ENCODE measurements around the gene RALGAPB.
A peak's percentile ranks its signal among the peaks of the same experiment; 100 is the strongest.
"Not testable (repeated sequence)": the region's sequence is repeated elsewhere in the genome, so short reads cannot be mapped to it uniquely, and the experiment has no call there.

RALGAPB gene

DNA sequence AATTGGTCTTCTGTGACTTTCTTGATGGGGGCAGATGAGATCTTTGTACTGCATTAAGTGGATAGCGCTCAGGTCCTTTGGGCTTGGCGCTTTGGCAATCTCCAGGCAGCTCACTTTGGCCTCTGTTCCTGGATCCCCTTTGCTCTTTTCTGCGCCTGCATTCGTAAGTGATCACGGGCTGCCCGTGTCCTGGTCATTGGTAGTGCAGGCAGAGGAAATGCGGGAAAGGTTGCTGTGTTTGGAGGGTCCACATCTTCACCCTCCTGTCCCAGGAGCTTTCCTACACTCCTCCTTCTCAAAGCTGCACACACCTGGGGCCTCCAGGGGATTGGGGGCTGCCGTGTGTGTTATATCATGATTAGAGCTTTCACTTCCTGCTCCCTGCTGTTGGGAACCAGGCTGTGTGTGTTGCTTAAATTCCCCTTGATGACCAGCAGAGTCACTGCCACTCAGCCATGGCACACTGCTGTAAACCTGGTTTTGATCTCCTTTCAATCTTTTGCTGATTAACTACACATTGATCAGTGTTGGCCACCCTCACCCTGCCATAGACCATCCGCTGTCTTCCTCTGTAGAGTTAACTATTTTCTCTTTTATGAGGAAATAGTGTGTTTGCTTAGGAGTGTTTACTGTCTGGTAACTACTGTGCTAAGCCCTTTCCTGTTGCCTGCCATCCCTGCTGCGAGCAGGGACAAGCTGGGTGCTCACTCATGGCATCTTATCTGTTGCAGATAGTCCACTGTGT, 24.5 kb upstream of the RALGAPB start:
- DNase-seq: no peak

DNA sequence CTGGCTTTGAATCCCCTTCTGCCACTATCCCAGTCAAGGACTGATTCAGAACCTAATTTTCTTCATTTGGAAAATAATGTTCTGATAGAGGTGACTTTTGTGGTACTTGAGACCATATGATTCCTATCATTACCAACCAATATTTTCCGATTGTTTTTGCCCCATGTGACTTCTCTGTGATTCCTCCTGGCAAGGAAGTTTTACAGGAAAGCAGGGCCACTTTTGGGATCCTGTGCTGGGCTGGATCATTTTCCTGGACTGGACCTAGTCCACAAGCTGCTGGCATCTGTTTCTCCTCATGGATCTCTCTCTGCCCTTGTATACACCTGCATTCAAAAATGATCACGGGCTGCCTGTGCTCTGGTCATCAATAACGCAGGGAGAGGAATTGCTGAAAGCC, 23.6 kb upstream of the RALGAPB start:
- DNase-seq: no peak

DNA sequence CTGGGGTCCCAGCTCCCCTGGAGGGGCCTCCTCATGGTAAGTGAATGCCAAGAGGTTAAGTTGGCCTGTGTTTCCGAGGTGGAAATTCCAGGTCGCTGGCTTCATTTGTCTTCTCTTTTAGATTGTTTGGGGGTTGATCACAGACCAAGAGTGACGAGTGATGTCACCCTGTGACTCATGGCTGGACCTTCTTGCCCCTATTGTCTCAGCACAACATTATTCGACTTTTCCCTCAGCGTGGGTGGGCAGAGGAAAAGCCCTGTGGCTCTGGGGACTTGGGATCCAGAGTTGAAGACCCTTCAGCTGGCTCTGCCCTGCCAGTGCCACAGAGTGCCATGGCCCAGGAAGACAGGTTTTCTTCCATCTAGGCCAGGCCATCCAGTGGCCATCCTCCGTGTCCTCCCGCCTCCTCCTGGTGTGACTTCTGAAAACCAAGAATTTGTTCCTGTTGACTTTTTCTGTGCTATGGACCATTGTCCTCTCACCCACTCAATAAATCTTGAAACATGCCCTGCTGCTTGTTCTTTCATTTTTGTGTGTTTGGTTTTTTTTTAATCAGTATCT, 22.1 kb upstream of the RALGAPB start:
- no peak for DNase-seq

DNA sequence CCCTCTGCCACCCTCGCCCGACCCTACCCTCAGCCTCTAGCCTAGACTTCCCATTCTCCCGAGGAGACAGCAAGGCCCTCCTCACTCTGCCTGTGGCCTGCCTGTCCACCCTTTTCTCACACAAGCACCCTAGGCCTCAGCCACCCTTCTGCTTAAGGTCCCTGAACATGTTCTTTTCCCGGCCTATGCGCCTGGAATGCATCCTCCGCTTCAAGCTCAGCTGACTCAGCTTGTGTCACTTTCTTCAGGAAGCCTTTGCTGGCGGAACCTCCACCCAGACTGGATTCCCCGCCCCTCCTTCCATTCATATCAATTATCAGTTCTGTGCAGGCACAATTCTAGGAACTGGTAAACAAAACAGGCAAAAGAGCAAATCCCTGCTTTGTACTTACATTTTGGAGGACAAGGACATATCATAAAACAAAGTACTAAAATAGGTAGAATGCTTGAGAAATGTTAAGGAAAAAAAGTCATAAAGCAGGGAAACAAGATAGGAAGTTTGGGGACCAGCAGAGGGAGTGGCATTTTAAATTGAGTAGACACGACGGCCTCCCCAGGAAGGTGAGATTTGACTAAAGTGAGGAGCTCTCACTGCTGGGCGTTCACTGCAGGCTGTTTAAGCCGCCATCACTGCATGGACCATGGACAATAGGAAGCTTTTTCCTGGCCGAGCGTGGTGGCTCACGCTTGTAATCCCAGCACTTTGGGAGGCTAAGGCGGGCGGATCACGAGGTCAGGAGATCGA, 19.6 kb upstream of the RALGAPB start:
- no peak for DNase-seq

DNA sequence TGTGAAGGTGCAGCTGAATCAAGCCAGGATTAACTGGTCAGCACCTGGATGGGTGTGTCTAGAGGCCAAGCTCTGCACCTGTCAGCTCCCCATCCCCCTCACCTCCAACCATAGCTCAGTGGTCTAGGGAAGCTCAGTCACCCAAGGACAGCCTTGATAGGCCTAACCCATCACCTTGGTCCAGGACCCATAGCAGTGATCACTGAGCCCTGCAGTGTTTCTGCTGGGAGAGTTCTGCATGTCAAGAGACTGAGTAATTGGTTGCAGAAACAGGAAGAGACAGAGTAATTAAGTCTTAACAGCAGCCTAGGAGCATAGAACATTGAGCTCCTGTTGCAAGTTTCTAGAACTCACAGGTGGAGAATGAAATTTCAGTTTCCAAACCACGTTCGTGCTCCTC, 18.7 kb upstream of the RALGAPB start:
- no peak for DNase-seq

DNA sequence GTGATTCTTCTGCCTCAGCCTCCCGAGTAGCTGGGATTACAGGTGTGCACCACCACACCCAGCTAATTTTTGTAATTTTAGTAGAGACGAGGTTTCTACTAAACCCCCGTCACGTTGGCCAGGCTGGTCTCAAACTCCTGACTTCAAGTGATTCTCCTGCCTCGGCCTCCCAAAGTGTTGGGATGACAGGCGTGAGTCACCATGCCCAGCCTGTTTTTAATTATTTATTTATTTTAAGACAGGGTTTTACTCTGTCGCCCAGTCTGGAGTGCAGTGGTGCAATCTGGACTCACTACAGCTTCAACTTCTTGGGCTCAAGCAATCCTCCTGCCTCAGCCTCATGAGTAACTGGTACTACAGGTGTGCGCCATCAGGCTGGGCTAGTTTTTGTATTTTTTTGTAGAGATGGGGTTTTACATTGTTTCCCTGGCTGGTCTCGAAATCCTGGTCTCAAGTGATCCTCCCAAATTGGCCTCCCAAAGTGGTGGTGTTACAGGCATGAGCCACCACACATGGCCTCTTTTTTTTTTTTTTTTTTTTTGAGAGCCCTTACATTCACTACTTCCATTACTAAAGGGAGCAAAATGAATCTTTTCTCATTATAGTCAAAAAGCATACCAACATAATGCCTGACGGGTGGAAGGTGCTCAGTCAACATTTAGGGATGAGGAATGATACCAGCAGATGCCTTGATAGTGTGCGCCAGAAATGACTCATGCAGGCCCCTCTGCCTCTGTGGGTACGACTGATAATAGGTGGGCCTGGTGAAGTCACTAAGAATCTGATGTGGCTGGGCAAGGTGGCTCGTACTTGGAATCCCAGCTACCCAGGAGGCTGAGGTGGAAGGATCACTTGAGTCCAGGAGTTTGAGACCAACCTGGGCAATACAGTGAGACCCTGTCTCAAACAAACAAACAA, 17.8 kb upstream of the RALGAPB start:
- no peak for DNase-seq

DNA sequence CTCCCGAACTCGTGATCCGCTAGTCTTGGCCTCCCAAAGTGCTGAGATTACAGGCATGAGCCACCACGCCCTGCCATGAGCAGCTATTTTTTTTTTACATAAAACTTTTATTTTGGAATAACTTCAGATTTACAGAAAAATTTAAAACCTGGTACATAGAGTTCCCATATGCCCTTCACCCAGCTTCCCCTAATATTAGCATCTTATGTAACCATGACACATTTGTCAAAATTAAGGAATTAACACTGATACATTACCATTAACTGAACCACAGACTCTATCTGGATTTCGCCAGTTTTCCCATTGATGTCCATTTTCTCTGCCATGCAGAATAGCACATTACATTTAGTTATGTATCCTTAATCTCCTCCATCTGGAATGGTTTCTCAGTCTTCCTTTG, 14.3 kb upstream of the RALGAPB start:
- DNase-seq: no peak

DNA sequence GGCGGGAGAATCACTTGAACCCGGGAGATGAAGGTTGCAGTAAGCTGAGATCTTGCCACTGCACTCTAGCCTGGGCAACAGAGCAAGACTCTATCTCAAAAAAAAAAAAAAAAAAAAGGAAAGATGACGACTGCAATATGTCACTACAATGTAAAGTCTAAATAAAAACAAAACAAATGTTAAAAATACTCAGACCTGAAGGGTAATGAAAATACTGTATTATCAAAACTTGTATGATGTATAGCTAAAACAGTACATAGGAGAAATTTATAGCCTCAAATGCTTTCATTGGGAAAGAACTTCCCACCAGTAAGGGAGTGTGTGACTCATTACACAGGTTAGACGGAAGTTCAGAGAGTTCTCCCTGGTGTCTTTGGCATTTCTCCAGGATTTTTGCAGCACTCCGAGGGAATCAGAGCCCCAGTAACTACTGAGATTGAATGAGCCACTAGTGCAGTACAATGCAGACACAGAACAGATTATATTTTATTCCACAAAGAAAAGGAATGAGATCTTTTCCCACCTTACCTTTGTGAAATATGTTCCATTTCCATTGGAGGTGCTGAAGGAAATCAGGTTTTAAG, 12.5 kb upstream of the RALGAPB start:
- DNase-seq: no peak

DNA sequence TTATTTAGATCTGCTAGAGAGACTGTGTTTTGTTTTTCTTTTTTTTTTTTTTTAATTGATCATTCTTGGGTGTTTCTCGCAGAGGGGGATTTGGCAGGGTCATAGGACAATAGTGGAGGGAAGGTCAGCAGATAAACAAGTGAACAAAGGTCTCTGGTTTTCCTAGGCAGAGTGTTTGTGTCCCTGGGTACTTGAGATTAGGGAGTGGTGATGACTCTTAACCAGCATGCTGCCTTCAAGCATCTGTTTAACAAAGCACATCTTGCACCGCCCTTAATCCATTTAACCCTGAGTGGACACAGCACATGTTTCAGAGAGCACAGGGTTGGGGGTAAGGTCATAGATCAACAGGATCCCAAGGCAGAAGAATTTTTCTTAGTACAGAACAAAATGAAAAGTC, 12.0 kb upstream of the RALGAPB start:
- DNase-seq: not testable (repeated sequence)

DNA sequence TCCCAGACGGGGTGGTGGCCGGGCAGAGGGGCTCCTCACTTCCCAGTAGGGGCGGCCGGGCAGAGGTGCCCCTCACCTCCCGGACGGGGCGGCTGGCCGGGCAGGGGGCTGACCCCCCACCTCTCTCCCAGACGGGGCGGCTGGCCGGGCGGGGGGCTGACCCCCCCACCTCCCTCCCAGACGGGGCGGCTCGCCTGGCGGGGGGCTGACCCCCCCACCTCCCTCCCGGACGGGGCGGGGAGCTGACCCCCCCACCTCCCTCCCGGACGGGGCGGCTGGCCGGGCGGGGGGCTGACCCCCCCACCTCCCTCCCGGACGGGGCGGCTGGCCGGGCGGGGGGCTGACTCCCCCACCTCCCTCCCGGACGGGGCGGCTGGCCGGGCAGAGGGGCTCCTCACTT, 11.5 kb upstream of the RALGAPB start:
- DNase-seq: not testable (repeated sequence)

DNA sequence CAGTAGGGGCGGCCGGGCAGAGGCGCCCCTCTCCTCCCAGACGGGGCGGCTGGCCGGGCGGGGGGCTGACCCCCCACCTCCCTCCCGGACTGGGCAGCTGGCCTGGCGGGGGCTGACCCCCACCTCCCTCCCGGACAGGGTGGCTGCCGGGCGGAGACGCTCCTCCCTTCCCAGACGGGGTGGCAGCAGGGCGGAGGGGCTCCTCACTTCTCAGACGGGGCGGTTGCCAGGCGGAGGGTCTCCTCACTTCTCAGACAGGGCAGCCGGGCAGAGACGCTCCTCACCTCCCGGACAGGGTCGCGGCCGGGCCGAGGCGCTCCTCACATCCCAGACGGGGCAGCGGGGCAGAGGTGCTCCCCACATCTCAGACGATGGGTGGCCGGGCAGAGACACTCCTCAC, 11.1 kb upstream of the RALGAPB start:
- not testable (repeated sequence) for DNase-seq

DNA sequence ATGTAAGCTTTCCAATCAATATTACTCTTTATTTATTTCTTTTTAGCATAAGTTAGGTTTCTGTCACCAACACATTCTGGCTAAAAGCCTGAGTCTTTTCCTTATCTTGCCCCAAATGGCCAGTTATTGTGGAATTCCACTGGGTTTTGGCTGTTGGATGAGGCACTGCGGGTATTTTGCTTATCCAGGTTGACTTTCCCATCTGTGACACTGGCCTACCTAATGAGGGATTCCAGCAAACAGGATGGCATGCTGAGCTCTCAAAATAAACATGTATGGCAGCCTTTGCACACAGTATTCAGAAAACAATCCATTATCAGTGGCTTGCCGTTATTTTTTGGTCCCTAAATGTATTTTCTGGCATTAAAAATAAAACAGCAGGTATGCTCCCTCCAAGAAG, 6.5 kb upstream of the RALGAPB start:
- DNase-seq: no peak

DNA sequence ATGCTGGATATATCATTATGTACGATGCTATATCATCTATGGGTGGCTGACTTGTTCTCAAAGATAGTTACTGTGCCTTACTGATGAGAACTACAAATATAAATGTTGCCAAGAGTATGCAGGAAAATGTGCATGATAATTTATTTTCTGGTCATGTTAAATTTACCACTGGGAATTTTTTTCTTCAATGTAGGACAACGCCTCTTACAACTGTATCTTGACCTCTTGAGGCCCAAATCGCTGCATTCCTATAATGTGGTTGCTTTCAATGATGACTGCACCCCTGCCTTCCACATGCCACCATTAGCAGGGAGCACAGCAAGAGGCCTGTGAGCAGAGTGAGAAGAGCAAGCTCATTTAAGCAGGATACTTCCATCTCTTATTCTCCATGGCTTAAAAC, 5.7 kb upstream of the RALGAPB start:
- DNase-seq: no peak

DNA sequence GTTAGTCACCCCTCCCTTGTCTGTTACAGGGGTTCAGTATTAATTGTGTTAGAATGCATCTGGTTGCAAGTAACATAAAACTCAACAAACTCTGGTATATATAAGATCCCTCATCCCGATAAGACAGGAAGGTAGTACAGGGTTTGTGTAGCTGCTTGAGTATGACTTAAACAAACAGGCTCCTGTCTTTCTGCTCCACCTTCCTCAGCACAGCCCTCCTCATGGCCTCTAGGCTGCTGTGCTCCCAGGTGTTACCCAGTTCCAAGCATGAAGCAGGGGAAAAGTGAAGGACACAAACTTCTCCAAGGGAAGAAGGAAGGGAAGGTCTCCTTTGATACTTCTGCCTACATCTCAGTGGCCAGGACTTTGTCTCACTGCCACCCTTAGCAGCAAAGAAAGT, 1.4 kb upstream of the RALGAPB start:
- DNase-seq: no peak

DNA sequence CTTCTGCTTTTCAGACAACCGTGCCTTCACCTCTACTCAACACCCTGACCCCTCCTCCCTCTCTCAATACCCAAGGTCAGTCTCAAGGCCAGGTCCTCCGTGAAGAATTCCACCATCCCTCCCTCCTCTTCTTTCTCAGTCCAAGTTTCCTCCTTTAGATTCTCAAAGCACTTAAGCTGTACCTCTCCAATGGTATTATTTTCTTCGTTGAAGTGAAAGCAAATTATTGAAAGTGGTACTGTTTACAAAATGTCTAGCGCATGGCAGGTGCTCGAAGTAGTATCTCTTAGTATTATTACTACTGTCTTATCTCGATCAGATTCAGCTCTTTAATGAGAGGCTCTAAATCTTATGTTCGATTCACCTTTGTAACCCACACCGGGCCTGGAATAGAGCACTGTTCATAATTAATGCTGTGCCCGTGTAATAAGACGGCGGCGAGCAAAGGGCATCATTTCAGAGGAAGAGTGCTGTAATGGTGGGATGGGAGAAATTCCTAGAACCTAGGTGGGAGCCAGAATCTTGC, 593 bp upstream of the RALGAPB start:
- DNase-seq: no peak

DNA sequence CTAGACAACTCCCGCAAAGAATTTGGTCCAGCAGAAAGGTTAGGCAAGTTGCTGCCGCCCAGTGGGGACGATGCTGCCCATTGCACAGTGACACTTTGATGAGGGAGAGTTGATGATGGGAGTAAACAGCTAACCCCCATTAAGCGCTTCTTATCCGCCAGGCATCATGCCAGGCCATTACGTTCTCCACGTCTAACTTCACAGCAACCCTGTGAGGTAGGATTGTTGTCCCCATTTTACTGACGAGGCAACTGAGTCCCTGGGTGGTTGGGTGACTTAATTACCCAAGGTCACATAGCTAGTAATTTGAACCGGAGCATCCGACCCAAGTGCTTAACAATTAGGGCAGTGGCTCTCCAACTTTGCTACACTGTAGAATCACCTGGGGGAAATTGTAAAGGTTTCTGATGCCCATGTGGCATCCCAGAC, 738 bp downstream of the RALGAPB start:
- no peak for DNase-seq

DNA sequence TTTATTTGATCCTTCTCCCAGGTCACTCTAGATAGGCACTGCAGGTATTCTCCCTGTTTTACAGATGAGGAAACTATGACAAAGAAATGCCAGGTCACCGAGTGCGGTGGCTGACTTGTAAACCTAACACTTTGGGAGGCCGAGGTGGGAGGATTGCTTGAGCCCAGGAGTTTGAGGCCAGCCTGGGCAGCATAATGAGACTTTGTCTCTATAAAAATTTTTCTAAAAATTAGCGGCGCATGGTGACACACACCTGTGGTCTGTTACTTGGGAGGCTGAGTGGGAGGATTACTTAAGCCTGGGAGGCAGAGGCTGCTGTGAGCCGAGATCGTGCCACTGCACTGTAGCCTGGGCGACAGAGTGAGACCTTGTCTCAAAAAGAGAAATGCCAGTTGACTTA, 5.1 kb downstream of the RALGAPB start:
- DNase-seq: no peak

DNA sequence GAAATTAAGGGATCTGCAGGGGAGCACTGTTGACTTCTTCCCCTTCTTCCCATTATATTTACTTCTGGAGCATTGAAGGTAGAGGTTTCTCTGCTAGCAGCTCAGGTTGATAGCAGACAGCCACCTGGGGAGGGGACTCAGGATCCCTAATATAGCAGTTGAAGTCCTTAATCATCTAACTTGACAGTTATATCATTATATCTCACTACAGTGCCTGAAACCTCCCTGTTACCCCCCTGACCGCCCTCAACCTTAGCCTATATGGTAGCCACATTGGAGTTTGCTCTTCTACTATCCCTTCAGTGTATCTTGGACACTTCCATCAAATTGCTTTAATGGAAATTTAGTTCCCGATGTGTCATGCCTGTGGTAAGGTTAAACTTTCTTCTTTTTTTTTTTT, 7.0 kb downstream of the RALGAPB start:
- no peak for DNase-seq

DNA sequence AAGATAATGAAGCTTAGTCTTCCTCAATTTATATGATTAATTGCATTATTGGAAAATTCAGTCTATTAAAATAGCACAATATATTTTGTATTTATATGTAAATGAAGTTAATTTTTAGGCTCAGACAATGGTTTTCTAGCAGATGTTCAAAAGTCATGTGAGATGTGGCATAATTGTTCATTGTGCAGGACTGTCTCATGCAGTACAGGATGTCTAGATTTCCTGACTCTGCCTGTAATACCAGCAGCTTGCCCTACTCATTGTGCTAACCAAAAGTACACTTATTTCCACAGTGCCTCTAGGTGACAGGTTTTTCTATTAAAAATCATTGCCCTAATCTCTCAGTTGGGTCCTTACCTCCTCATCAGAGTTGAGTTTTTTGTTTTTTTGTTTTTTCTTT, 12.4 kb downstream of the RALGAPB start:
- DNase-seq: peak; percentile 39

DNA sequence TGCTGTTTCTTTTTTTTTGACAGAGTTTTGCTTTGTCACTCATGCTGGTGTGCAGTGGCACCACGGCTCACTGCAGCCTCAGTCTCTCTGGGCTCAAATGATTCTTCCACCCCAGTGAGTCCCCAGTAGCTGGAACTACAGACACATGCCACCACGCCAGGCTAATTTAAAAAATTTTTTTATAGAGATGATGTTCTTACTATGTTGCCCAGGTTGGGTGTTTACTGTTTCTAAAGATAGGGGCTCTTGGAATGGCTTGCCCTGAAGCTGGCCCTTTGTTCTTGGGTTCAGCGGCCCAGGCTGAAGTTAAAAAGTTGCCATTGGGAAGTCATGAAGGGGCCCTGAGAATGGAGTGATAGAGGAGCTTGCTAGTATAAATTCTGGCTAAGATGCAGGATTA, 16.5 kb downstream of the RALGAPB start:
- no peak for DNase-seq

DNA sequence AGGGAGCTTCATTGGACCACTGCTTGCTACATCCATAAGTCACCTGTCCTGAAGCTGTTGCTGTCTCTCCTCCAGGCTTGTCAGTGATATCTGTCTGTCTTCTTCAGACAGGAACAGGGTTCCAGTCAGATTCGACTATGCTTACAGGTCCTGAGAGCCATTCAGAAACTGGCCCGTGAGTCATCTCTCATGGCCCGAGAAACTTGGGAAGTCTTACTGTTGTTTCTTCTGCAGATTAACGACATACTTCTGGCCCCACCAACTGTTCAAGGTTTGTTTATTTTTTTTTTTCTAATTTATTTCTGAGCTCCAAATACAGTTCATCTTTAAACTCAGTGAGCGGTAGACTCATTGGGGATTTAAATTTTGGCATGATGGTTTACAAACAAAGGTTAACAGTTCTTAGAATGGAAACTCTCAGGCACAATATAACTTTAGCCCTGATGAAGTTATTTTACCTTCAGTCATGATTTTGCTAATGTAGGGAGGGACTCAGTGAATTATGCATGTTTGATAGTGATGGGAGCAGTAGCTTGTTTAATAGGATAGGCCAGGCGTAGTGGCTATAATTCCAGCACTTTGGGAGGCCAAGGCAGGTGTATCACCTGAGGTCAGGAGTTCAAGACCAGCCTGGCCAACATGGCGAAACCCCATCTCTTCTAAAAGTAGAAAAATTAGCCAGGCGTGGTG, 24.7 kb downstream of the RALGAPB start:
- no peak for DNase-seq

DNA sequence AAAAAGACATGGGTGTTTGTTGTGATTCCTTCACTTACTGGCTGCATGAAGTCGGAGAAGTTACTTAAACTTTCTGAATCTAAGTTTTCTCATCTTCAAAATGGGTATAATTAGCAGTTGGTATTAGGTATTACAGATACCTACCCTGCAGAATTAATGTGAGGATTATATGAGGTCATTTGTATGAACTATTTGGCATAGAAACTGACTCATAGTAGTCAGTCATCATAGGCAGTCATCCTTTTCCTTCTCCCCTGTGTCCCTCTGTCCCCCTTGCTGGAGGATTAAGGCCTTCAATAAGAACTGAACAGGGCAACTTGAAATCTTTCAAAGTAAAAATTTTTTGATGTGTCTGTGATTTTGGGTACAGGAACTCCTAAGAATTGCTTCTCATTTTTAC, 26.3 kb downstream of the RALGAPB start:
- DNase-seq: no peak

Data from midbrain (tissue), 1 donor.